DLD1 (cell line): ENCODE results near the gene BPIFA1.

Source experiments
- in situ Hi-C: cut with HindIII; loops from 2 replicates; pipeline ENCODE4 v1.10.0; 2017; ENCODE audit warnings: low sequenced_read_pairs

Gene BPIFA1

DNA sequence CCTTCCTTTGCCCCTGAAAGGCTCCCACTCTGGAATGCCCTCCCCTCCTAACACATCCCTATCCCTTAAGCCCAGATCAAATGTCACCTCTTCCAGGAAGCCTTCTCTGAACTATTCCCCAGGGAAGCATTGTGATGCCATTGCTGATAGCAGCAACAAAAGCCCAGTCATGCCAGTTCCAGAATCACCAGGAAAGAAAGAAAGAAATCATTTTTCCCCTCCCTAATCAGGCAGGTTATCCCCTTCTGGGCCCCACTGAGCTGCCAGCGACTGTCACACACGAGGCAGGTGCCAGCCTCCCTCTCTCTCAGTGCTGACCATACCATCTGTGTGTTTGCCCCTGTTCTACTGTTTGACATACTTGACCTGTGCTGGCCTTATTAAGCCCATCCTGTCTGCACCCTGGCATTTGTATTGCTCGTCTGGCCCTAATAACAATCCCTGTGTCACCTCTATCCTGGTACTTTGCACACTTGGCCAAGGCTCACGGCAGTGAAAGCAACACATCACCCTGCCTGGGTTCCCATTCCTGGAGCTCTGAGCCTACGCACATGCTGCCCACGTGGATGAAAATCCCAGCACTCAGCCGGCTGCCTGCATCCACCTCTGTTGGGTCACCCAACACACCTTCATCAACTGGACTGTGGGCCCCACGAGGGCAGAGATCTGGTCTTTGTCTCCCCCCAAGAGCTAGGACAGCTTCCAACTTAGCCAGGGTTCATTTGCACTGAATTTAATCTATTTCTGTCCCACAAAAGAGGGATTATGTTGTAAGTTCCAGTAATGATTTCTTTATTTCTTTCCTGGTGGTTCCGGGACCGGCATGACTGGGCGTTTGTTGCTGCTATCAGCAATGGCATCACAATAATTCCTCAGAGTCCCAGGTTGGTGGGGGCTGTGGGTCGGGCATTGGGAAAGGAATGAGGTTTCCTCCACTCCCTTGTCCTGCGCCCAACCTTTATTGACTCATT lies 42.0 kb downstream of the BPIFA1 start:
- in situ Hi-C loops: no loop called here

DNA sequence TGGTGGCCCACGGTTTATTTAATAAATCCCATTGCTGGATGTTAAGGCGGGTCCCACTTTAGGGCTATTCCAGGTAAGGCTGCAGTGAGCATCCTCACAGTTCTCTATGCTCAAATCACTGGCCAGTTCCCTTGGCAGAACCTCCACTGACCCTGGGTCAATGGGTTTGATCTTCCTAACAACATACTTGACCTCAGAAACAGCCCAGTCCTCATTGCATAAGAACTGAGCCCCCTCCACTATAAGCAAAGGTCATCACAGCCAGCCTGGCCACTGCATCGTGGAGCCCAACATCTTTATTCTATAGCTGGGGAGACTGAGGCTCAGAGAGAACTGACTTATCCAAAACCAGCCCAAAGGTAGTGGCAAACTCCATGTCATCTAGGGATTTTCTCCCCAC lies 42.9 kb downstream of the BPIFA1 start:
- in situ Hi-C loops: no loop called here

DNA sequence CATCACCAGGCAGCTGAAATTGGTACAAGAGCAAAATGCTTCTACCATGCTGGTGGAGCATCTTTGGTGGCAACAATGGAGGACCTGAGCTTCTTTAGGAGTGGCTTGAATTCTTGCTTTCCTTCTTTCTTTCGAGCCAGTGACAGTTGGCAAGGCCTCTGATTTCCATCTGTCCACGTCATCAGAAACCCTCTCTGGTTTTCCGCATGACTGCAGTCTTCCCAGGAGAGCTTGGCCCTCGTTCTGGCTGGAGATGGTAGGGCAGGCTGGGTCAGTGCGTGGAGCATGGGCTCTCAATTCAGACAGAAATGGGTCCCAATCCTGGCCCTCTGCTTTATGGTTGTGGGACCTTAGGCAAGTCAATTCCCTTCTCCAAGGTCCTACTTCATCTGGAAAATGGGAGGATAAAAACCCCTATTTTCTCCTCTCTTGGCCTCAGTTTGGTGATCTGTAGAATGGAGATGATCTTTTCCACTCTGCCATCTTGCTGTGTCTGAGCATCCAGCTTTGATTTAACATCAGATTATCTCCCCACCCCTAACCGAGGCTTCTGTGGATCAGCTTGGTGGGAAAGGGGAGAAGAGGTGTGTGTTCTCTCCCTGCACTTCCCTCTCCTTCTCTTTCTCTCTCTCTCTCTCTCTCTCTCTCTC lies 43.6 kb downstream of the BPIFA1 start:
- in situ Hi-C loops: no loop called here

DNA sequence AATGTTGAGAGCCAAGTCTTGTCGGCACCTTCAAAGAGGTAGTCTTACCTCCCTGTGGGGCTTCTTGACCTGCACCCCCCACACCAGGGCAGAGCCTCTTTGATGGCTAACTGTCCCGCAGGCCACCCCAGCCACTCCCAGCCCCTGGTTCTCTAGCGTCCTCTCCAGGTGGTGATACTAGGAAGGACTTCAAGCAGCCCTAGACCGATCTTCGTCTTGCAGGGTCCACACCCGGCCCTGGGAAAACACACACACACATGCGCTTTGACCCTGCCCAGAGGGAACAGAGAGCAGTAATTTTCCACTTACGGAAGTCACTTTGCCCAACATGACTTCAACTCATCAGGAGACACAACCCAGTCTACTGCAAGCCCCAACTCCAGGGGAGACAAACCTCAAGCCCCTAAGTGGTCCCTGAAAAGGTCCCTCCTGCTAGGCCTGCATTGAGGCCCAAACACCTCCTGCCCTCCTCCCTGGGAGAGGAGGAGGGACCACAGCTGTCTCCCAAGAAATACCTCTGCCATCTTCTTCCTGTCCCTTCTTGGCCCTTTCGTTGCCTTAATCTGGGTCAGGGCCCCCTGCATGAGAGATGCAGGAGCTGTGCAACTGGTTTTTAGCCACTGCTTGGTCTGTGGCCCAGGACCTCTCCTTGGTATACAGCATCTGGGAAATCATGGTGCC lies 44.3 kb downstream of the BPIFA1 start:
- in situ Hi-C loops: no loop called here

GRCh38 chr20:33280775-33281174 lies 45.0 kb downstream of the BPIFA1 start:
- in situ Hi-C loops: no loop called here

- in situ Hi-C loops: no loop called here
Measured at GRCh38 chr20:33281550-33282146, 45.9 kb downstream of the BPIFA1 start.

DNA sequence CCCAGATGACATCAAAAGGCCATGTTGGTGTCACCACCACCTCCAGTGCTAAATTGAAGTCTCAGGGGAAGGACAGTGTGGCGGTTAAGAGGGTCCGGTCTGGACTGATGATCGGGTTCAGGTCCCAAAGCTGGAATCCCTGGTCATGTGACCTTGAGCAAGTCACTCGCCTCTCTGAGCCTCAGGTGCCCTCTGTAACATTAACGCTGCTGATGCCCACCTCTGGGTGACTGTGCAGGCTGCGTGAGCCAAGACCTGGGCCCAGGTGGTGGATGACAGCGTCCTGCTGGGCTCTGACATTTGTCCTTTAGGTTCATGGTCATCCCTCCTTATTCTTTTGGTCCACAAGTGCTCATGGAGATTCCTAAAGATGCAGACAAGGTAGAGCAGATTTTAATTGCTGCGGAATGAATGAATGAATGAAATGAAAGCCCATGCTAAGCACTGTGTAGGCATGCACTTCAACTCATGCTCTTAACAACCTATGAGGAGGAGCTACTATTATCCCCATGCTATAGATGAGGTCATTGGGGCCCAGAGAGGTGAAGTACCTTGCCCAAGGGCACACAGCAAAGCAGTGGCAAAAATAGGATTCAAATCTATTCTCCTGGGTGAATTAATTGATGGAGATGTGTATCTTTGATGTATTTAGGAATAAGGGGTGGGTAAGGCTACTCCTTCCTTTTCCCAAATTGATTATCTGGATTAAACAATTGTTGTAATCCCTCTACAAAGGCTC lies 46.6 kb downstream of the BPIFA1 start:
- in situ Hi-C loops: no loop called here

- in situ Hi-C loops: no loop called here
Measured at GRCh38 chr20:33282991-33283555, 47.3 kb downstream of the BPIFA1 start, which contains the start of gene BPIFB1. BPIFB1 (plus strand) TSS chr20:33283214; CDS start chr20:33286074, 2,860 bp downstream.

DNA sequence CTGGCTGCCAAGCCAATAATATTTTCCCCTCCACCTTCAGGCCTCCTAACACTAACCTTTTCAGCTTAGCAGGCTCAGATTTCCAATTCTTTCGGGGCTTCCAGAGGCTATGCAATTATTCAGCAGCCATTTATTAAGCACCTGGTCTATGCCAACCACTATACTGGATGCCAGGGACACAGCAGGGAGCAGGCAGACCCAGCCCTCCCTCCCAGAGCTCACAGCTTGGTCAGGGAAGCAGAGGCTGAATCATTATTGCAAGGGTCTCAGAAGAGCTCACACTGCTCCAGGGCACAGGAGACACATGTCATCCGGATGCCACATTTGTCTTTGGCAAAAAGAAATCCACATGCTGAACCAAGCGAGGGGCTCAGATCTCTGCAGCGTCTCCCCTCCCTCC lies 48.5 kb downstream of the BPIFA1 start:
- in situ Hi-C loops: no loop called here

DNA sequence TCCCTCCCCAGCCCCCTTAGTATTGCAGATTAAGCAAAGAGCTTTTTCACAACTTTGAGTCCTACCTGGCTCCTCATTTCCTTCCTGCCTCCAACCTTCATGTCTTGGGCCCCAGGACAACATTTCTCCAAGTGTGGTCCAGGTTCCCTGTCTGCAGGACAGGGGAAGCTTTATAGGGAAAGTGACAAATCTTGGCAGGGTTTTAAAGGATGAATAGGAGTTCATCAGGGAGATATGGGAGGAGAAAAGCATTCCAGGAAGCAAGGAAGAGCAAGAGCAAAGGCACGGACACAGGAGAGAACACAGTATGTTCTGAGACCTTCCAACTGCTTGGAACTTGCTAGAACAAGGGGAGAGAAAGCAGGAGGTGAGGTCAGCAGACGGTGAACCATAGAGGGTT lies 49.1 kb downstream of the BPIFA1 start:
- in situ Hi-C loops: no loop called here

- in situ Hi-C loops: no loop called here
Measured at GRCh38 chr20:33285861-33286495, 50.2 kb downstream of the BPIFA1 start.

GRCh38 chr20:33287884-33288283 lies 52.1 kb downstream of the BPIFA1 start:
- in situ Hi-C loops: no loop called here

DNA sequence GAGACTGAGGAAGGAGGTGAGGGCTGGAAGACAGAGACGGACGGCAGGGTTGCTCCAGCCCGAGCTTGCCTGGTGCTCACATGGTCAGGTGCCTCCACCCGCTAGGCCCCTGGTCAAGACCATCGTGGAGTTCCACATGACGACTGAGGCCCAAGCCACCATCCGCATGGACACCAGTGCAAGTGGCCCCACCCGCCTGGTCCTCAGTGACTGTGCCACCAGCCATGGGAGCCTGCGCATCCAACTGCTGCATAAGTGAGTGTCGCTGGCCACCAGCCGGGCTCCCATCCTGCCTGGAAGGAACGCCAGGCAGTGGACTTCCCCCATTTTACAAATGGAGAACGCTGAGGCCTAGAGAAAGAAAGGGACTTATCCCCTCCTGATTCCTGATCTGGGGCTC lies 55.1 kb downstream of the BPIFA1 start:
- in situ Hi-C loops: no loop called here

GRCh38 chr20:33291416-33291815 lies 55.6 kb downstream of the BPIFA1 start:
- in situ Hi-C loops: no loop called here

GRCh38 chr20:33291830-33292355 lies 56.1 kb downstream of the BPIFA1 start:
- in situ Hi-C loops: no loop called here
